Measurements from ENCODE around the gene ACACA. TPM values are rescaled to one million over a fixed set of nuclear protein-coding genes. Genes with fewer than 3 reads are reported as not detected.
A peak's percentile ranks its signal among the peaks of the same experiment; 100 is the strongest.

The ACACA gene
- total RNA-seq, 1 experiment from 2014 or later, result 35.6 TPM

DNA sequence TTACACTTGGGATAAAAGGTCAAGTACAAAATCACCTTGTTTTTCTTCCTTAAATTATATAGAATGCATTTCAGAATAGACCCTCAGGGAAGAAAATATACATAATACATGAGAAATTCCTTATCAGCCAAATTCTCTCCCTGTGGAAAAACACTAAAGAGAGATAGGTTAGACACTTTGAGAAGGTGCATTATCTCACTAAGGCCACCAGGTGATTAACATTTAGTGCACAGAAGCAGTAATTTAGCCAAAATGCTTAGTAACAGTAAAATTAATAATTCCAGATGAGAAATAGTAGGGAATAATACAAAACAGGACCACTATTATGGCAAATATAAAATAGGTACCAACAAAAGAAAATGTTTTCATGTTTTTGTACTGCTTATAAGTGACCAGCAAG is 216.1 kb downstream of the ACACA start:
- DNase-seq (ENCODE audit: extremely low read depth, low read depth), result no peak

DNA sequence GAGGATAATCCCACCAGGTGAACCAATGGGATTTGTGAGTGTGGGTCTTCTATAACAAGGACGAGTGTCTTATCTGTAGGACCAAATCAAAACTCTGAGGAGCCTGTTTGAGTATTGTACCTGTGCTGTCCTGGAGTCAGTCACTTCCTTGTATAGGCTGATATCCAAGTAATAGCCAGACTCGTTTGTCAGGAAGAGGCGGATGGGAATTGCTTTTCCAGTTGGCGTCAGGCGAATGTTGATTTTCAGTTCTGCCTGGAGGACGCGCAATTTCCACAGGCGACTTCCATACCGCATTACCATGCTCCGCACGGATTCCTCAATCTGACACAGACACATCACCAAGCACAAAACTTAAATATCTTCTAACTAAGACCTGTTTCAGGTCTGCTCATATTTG is 218.5 kb downstream of the ACACA start:
- no peak for DNase-seq (ENCODE audit: extremely low read depth, low read depth)

DNA sequence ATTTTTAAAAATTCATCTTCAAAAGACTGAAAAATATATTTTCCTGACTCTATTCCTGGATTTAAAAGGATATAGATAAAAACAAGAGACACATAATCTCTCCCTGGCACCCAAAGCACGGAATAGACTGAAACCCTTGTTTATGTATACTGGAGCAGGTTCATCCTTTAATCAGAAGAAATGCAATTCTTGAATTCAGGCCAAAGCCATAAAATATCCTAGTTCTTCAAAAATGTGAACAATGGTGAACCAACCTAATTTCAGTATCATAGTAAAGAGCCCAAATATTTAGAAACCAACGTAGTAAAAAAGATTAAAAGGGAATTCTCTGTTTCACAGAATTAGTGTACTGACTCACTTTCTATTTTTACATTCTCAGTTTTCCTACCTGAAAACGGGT is 219.4 kb downstream of the ACACA start:
- DNase-seq (ENCODE audit: extremely low read depth, low read depth), result no peak

DNA sequence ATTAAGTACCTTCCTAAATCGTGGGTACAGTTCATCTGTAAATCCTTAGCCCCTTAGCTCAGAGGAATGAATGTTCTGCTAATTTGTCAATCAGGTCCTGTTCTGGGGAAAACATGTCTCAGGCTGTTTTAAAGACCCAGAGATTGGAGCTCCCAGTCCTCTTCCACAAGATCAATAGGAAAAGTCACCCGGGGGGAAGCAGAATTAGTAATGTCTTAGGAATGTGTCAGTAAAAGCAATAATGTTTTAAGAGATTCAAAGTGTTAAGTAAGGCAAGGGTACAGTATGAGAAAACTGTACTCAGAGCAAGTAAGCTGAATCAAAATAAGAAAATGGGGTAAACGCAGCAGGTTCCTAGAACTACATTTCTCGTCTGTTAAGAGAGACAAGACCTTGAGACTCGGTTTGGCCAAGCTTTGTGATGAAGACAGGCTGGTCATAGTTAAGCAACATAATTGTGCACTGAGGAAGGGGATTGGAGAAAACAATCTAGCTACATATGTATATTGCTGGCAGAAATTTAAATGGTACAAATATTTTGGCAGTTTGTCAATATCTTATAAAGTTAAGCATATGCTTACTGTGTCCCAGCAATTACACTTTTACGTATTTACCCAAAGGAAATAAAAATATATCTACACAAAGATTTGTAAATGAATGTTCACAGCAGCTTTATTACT is 223.7 kb downstream of the ACACA start:
- no peak for DNase-seq (ENCODE audit: extremely low read depth, low read depth)

DNA sequence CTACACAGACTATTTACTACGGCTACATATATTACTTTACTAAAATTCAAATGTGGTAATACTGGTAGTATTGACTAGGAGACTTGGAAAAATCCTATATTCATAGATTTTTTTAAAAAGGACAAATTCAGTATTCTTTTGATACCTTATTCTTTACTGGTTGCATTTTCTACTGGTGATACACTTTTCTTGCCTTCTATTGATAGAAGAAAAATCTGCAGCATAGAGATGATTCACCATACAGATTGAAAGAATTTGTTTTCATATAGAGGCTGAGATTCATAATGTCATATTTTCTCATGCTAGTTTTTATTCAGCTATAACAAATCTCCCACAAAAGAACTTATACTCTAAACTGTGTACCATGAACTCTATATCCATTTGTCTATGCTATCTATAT is 226.3 kb downstream of the ACACA start:
- no peak for DNase-seq (ENCODE audit: extremely low read depth, low read depth)

DNA sequence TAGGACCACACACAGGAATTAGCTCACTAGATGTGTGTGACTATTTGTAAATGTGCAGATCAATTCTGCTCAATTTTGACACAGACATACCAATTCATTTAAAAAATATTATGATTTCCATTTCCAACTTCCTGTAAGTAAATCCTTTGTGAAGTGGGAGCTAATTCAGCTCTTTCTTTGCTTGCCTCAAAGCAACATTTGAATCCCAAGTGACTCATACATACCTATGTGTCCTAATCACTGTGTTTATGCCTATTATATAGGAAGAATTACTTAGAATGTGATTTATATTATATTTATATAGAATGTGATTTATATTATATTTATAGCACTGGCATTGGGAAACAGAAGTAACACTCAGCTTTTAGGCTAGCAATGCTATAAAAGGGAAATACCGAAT is 226.7 kb downstream of the ACACA start:
- DNase-seq (ENCODE audit: extremely low read depth, low read depth), result no peak

DNA sequence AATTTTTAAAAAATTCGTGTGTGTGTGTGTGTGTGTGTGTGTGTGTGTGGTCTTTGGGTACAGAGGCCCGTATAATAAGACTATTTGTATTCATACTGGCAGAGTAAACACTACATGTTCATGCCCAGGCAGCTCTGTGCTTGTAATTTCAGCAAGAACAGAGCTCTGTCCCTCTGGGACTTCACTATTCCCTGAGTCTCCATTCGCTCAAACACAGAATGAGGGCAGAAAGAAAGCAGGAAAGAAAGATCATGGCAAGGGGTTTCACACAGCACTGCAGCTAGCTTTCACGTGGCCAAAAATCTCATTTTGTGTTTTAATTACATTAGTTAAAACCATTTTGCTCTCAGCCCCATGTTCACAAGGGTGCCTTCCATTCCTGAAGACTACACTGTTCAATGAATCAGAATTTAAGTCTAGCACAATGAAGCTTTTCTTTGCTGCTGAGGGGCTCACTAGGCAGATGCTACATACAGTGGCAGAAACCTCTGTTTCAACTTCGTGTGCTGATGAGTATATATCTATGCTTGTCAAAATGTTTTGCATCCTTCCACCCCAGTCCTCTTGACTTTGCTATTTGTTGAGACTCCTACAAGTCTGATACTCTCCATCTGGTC is 229.3 kb downstream of the ACACA start:
- DNase-seq (ENCODE audit: extremely low read depth, low read depth), result no peak

DNA sequence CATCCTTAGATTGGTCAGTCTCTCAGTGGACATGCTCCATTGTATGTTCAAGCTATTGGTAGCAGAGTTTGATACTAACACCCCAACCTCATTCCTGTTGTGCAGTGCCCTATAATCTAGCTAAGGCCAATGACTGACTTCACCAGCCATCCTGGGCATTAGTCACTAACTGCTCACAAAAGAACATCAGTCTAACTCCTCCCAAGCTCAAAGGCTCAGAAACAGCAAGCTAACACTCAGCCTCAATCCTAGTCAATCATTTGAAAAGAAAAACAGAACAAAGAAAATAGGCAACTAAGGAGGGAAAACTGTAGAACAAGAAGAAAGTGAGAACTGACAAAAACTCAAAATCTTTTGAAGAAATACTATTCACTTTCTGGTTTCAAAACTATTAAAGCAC is 229.9 kb downstream of the ACACA start:
- no peak for DNase-seq (ENCODE audit: extremely low read depth, low read depth)

DNA sequence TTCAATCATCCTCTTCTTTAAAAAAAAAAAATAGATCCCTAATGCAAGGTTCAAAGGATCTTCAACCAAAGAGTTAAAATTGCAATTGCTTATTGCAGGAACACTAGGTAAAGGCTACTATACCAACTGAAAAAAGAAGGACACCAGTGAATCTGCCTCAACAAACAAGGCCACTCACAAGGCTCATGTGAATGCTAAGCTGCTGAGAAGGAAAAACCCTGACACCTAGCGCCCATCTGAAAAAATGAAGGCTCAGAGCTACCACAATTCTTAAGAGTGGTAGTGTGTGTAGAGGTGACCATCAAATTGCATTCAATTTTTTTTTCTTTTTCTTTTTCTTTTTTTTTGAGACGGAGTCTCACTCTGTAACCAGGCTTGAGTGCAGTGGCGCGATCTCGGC is 232.4 kb downstream of the ACACA start:
- peak; percentile 31 for DNase-seq (ENCODE audit: extremely low read depth, low read depth)

DNA sequence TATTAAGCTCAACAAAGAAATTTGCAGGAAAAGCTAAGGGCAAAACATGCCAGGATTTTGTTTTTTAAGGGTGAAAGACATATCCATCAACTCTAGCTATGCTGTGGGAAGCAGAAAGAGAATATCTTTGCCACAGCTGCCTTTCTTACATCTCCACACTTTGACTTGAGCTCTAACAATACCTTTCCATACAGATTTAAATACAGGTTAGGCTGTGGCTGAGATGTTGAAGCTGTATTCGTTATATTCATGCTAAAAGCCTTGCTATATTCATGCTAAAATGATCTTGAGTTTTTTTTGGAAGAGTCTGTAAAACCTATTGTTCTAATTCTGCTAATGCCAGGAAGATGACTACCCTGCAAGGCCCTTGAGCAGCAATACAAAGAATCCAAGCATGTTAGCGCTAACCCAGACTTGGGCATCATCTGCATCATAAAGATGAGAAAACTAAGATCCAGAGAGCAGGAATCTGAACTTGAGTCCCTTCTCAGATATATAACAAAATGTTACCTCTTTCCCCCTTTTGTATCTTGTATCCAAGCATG is 235.7 kb downstream of the ACACA start:
- DNase-seq (ENCODE audit: extremely low read depth, low read depth), result no peak

DNA sequence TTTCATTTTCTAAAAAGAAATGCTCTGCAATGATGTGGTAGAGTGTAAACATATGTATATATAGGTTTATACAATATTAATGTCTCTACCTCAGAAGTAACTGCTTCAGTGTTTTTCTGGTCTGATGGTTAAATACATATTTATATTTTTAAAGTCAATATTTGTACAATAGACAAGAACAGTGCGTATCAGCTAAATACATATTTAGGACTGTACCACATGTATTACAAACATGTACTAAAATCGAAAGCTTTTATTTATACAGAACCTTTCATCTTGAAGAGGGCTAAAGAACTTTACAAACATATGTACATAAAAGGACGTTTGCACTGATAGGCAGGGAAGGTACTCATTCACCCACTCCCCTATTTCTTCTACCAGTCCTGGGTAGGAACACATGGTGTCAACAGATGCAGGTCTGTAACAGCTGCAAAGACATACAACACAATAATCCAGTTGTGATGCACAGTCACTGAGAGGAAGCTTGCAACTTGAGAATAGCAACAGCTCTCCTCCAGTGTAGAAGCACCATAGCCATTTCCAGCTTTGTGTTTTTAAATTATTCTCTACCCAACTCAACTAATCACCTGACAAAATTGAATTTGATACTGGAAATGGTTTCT is 237.8 kb downstream of the ACACA start:
- DNase-seq (ENCODE audit: extremely low read depth, low read depth), result no peak

DNA sequence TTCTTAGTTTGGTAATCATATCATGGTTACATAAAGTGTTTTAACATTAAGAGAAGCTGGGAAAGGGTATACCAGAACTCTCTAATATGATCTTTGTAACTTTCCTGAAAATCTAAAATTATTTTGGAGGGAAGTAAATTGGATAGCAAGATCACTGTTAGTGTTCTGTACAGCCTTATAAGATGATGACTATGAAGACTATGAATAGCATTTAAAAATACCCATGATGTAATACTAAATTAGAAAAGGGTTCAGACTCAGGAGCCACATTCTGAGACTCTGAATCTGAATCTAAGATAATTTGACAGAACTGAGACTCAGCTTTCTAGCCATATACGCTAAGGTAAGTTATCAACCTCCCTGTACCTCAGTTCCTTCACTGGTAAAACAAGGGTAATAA is 238.9 kb downstream of the ACACA start:
- no peak for DNase-seq (ENCODE audit: extremely low read depth, low read depth)

DNA sequence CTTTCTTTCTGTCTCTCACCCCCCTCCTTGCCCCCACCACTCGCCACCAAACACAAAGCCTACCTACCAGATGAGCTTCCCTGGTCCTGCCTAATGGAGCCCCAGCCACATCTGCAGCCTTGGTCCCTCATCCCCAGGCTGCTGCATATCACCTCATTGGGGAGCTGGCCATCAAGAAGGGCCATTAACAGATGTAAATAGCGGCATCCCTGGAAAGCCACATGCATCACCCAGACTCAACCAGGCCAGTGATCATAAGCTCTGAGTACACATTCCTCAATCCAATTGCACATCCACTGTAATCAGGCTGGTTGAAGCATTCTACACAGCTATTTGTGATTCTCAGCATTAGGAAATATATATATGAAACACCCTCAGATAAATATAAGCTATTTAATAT is 242.6 kb downstream of the ACACA start:
- no peak for DNase-seq (ENCODE audit: extremely low read depth, low read depth)

DNA sequence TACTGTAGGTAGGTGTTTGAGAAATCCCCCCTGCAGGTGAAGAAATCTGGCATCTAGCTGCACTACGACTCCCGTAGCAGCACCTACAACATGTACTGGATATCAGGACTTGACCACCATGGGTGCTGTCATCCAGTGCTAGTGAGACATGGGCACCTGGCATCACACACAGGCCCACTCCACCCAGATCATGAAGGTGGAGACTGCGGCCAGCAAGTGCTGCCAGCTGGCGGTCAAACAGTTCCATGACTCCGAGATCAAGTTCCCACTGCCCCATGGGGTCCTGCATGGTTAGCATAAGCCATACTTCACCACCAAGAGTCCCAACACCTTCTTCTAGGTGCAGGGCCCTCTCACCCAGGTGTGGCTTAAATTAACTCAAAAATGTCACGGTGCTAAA is 243.8 kb downstream of the ACACA start:
- no peak for DNase-seq (ENCODE audit: extremely low read depth, low read depth)

DNA sequence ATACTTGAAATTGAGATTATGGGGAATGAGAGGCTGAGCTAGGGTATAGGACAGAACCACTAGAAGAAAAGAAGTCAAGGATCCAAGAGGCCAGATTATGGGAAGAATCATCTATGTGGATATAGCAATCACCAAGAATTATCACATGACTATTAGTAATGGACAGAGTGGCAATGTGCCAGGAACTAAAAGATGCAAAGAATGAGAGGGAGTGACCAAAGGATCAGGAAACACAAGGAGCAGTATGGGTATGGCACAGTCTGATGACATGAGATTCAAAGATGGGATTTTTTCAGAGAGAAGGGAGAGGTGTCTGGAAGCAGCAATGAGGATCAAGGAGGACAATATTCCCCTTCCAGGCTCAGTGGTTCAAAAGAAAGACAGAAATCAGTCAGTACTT is 245.7 kb downstream of the ACACA start:
- DNase-seq (ENCODE audit: extremely low read depth, low read depth), result no peak

DNA sequence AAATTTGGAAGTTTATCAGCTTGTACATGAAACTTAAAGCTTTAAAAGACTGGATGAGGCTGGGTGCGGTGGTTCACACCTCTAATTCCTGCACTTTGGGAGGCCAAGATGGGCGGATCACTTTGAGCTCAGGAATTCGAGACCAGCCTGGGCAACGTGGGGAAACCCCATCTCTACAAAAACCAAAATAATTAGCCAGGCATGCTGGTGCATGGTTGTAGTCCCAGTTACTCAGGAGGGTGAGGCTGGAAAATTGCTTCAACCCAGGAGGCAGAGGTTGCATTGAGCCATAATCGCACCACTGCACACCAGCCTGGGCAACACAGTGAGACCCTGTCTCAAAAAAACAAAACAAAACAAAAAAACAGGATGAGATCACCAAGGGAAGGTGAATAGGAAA is 248.3 kb downstream of the ACACA start:
- DNase-seq (ENCODE audit: extremely low read depth, low read depth), result no peak

DNA sequence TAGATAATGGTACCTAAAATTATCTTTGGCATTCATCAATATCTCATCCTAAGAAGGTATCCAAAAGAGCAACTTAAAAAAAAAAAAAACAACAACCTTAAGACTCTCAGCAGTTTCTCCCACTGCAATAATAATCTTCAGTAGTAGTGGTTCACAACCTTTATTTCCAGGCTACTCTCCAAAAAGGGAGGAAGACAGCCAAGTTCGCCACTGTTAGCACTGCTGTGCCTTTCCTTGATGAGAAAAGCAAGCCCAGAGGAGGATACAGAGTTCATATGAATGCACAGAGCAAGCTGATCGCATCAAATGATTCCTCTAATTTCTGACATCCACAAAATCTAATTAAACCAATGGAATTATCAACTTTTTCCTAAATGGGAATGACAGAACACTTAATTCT is 258.5 kb downstream of the ACACA start:
- DNase-seq (ENCODE audit: extremely low read depth, low read depth), result no peak

DNA sequence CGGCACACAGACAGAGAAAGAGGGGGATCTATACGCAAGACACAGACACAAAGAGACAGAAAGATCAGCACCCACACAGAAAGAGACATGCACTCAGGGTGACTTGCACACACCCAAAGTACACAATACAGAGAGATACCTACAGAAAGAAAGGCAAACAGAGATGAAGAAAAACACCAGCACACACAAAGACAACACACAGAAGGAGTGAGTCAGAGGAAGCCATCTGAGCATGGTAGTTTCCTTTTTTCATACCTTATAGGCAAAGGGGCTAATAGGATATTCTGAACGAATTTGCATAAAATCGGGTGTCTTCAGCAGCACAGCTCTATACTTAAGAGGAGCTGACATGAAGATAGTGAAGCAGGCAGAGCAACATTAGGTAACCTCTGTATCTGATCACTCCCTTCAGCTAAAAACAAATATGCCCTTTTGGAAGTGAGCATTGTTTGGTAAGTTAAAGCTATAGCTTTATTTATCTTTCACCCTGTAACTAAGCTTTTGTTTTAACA is 259.3 kb downstream of the ACACA start:
- DNase-seq (ENCODE audit: extremely low read depth, low read depth), result no peak

DNA sequence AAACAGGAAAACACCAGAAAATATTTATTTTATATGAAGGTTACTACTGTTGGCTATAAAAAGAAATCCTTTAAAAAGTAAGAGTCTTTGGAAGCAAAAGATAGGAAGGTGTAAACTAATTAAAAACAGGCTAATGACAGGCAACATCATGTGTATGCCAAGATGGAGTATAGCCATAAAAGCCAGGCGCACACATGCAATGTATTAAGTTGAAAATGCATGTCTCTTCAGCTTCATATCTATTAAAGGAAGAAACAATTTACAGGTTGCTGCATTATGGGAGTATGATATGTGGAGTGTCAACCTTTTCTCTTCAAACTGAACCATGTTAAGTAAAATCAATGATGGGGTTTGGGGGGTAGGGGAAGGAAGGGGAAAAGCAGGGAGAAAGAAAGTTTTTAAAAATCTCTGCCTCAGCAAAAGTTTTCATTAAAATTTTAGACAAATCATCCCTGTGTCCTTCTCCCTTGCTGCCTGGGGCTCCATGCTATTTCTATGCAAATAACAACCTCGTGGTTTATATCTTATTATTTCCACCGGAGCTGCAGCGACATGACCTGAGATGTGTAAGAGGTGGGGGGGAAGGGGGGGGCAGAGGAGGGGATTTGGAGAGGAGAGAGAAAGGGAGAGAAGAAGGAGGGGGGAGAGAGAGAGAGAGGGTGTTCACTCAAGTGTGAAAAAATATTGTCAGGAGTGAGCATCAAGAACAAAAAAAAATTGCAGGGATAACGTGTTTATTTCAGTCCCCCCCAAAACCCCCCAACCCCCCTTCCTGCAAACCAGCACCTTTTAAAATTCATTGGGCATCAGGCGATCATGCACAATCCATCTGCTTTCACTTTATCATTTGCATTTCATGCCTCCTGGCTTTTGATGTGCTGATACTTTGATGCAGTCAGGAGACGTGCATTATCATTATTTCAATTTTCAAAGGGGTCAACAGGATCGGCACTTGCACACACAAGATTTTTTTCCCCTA is 260.3 kb downstream of the ACACA start:
- no peak for DNase-seq (ENCODE audit: extremely low read depth, low read depth)

DNA sequence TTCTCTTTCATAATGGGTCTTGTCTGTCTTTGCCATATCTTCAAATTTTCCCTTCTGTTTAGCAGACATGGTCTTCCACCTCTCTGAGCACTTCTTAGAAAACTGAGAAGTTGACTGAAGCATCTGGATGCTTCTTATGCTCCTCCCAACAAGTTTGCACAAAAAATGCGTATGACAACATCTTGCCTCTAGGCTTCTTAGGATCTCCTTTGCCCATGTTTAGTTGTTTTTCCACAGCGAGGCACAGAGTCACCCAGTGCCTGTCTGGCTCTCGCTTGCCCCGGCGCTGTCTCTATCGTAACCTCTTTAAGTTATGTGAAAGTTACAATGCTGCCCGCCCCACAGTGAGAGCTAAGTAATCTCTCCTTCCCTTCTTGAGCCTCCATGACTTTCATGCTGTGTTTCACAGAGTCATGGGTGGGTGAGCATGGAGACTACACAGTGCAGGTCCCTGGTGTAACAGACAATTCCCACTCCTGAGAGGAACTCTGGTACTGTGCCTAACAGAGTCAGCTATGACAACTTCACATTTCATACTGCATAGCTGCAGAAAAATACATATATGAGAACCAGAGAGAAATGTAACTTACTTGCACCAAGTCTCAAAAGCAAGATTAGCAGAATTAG is 262.4 kb downstream of the ACACA start:
- no peak for DNase-seq (ENCODE audit: extremely low read depth, low read depth)

Measured in NCI-H460 (cell line).